HL-60 (cell line): Measurements from ENCODE around the gene AZU1.

ENCODE experiments used
- POLR2AphosphoS5 ChIP-seq: IDR thresholded peaks from 2 replicates; pipeline ENCODE4 v1.6.1; 2012; ENCODE audit warnings: low read depth
- TF ChIP-seq, protein P1 (sequence below): IDR thresholded peaks from one replicate; pipeline ENCODE4 v1.5.1; 2011; ENCODE audit warnings: low read length, control low read depth, inconsistent platforms; ENCODE audit not compliant: insufficient read depth
- TF ChIP-seq, protein P2 (sequence below): IDR thresholded peaks from 2 replicates; pipeline ENCODE4 v1.6.1; 2012; ENCODE audit warnings: low read depth; ENCODE audit not compliant: insufficient replicate concordance

DNA sequence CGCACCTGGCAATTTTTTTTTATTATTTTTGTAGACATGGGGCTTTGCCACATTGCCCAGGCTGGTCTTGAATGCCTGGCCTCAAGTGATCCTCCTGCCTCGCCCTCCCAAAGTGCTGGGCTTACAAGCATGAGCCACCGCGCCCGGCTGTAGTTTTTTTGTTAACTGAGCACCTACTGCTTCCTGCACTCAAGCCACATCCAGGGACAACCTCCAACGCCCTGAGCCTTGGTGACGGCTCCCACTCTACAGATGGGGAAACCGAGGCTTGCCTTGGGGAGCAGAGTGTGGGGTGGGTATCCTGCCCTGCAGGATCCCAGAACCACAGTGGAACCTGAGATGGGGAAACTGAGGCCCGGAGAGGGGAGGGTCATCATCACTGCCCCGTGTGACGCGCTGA, 27.5 kb downstream of the AZU1 start:
- TF ChIP-seq, protein P1, sequence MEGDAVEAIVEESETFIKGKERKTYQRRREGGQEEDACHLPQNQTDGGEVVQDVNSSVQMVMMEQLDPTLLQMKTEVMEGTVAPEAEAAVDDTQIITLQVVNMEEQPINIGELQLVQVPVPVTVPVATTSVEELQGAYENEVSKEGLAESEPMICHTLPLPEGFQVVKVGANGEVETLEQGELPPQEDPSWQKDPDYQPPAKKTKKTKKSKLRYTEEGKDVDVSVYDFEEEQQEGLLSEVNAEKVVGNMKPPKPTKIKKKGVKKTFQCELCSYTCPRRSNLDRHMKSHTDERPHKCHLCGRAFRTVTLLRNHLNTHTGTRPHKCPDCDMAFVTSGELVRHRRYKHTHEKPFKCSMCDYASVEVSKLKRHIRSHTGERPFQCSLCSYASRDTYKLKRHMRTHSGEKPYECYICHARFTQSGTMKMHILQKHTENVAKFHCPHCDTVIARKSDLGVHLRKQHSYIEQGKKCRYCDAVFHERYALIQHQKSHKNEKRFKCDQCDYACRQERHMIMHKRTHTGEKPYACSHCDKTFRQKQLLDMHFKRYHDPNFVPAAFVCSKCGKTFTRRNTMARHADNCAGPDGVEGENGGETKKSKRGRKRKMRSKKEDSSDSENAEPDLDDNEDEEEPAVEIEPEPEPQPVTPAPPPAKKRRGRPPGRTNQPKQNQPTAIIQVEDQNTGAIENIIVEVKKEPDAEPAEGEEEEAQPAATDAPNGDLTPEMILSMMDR = no peak
- TF ChIP-seq, protein P2, sequence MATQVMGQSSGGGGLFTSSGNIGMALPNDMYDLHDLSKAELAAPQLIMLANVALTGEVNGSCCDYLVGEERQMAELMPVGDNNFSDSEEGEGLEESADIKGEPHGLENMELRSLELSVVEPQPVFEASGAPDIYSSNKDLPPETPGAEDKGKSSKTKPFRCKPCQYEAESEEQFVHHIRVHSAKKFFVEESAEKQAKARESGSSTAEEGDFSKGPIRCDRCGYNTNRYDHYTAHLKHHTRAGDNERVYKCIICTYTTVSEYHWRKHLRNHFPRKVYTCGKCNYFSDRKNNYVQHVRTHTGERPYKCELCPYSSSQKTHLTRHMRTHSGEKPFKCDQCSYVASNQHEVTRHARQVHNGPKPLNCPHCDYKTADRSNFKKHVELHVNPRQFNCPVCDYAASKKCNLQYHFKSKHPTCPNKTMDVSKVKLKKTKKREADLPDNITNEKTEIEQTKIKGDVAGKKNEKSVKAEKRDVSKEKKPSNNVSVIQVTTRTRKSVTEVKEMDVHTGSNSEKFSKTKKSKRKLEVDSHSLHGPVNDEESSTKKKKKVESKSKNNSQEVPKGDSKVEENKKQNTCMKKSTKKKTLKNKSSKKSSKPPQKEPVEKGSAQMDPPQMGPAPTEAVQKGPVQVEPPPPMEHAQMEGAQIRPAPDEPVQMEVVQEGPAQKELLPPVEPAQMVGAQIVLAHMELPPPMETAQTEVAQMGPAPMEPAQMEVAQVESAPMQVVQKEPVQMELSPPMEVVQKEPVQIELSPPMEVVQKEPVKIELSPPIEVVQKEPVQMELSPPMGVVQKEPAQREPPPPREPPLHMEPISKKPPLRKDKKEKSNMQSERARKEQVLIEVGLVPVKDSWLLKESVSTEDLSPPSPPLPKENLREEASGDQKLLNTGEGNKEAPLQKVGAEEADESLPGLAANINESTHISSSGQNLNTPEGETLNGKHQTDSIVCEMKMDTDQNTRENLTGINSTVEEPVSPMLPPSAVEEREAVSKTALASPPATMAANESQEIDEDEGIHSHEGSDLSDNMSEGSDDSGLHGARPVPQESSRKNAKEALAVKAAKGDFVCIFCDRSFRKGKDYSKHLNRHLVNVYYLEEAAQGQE = no peak
- no peak for TF ChIP-seq POLR2AphosphoS5
